ENCODE results near the gene PRCC.

Gene PRCC

DNA sequence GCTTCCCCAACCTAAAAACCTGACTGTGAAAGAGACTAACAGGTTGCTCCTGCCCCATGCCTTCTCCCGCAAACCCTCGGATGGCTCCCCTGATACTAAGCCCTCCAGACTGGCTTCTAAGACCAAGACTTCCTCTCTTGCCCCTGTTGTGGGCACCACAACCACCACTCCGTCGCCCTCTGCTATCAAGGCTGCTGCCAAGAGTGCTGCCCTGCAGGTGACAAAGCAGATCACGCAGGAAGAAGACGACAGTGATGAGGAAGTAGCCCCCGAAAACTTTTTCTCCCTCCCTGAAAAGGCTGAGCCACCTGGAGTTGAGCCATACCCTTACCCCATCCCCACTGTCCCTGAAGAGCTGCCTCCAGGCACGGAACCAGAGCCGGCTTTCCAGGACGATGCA, 19.3 kb downstream of the PRCC start:
- no peak overlapping the region for H3K4me3 ChIP-seq (ENCODE audit: low read depth, low read length)
- H3K27me3 ChIP-seq = no peaks in the 10 kb centered on the region
- DNase-seq = no peak
- TF ChIP-seq, protein P1, sequence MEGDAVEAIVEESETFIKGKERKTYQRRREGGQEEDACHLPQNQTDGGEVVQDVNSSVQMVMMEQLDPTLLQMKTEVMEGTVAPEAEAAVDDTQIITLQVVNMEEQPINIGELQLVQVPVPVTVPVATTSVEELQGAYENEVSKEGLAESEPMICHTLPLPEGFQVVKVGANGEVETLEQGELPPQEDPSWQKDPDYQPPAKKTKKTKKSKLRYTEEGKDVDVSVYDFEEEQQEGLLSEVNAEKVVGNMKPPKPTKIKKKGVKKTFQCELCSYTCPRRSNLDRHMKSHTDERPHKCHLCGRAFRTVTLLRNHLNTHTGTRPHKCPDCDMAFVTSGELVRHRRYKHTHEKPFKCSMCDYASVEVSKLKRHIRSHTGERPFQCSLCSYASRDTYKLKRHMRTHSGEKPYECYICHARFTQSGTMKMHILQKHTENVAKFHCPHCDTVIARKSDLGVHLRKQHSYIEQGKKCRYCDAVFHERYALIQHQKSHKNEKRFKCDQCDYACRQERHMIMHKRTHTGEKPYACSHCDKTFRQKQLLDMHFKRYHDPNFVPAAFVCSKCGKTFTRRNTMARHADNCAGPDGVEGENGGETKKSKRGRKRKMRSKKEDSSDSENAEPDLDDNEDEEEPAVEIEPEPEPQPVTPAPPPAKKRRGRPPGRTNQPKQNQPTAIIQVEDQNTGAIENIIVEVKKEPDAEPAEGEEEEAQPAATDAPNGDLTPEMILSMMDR (IDR thresholded peaks at IDR 0.05; ENCODE audit: low read depth, low read length) = no peak
- H3K4me1 ChIP-seq = no peaks in the 10 kb centered on the region
- peaks cover 74% of the 10 kb centered on the region for H3K36me3 ChIP-seq
- H3K9me3 ChIP-seq = no peaks in the 10 kb centered on the region

DNA sequence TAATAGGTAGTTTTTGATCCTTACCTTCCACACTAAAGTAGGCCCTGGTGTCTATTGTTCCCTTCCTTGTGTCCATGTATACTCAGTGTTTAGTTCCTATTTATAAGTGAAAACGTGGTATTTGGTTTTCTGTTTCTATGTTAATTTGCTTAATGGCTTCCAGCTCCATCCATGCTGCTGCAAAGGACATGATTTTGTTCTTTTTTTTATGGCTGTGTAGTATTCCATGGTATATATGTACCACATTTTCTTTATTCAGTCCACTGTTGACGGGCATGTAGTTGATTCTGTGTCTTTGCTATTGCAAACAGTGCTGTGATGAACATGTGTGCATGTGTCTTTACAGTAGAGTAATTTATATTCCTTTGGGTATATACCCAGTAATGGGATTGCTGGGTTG, 20.8 kb downstream of the PRCC start:
- Histone ChIP-seq H3K27me3 (no peaks in the 10 kb centered on the region), H3K4me3 (ENCODE audit: low read depth, low read length) (no peak overlapping the region), H3K4me1 (no peaks in the 10 kb centered on the region), H3K36me3 (peaks cover 74% of the 10 kb centered on the region), H3K9me3 (no peaks in the 10 kb centered on the region)
- TF ChIP-seq, protein P1 (IDR thresholded peaks at IDR 0.05; ENCODE audit: low read depth, low read length) = no peak
- DNase-seq = no peak

DNA sequence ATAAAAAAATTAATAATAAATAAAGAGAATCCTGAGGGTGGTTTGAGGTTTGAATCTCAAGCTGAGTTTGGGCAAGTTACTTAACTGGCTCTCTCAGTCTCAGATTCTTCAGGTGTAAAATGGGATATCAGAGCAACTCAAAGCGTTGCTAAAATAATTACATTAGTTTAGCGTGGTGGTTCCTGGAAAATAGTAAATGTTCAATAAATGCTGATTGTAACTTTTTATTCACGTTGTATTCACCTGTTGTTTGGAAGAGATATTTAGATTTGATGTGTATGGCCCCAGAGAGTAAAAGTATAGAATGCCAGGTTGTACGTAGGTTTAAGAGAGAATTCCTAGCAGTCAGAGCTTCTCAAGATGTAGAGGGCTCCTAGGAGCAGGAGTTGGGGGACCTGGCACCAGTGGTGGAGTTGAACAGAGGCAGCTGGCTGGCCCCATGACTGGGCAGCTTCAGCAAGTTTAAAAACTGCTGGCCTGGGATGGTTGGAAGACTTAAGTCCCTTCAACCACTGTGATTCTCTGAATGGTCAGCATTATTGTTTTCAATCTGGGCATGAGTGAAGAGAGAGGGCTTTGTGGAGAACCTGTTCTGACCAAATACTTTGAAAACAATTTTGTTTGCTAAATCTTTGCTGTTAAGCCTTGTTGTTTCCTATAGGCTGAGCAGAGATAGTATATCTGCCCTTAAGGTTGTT, 22.4 kb downstream of the PRCC start:
- peaks cover 75% of the 10 kb centered on the region for H3K36me3 ChIP-seq
- TF ChIP-seq, protein P1 (IDR thresholded peaks at IDR 0.05; ENCODE audit: low read depth, low read length) = no peak
- no peaks in the 10 kb centered on the region for H3K9me3 ChIP-seq

DNA sequence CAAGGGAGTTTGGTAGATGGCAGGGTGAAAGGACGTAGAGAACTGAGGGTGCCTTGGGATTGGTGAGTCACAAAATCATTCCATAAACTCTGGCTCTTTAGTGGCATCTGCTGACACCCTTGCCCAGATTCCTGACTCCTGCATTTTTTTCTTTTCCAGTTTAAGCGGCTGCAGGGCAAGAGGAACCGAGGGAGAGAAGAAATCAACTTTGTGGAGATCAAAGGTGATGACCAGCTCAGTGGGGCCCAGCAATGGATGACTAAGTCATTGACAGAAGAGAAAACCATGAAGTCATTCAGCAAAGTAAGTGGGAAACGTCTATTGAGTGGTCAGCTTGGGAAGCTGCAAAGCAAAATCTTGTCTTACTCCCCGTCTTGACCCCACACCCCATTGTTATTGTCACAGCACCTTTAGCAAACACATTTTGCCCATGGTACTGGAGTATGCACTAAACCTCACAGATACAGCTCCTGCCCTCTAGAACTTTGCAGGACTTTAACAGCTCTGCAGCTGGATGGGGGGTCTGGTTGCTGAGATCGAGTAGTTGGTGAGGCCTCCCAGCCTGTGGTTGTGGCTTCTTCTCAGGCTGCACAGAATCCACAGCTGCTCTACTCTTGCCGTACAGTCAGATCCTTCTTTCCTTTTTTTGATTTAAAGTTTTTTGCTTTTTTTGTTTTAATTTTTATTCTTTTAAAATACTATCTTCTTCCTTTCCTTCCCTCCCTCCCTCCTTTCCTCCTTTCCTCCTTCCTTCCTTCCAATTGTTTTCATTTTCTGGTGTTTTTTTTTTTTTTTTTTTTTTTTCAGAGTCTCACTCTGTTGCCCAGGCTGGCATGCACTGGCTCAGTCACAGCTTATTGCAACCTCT, 27.4 kb downstream of the PRCC start:
- TF ChIP-seq, protein P1 (IDR thresholded peaks at IDR 0.05; ENCODE audit: low read depth, low read length) = no peak
- H3K4me1 ChIP-seq = peaks cover 18% of the 10 kb centered on the region
- peaks cover 86% of the 10 kb centered on the region for H3K36me3 ChIP-seq
- H3K27me3 ChIP-seq = no peaks in the 10 kb centered on the region
- H3K4me3 ChIP-seq (ENCODE audit: low read depth, low read length) = no peak overlapping the region
- no peaks in the 10 kb centered on the region for H3K9me3 ChIP-seq
- no peak for DNase-seq

More for the DNA sequence above, 22.4 kb downstream of the PRCC start:
- DNase-seq = no peak
- Histone ChIP-seq H3K27me3 (no peaks in the 10 kb centered on the region), H3K4me1 (no peaks in the 10 kb centered on the region), H3K4me3 (ENCODE audit: low read depth, low read length) (no peak overlapping the region)

DNA sequence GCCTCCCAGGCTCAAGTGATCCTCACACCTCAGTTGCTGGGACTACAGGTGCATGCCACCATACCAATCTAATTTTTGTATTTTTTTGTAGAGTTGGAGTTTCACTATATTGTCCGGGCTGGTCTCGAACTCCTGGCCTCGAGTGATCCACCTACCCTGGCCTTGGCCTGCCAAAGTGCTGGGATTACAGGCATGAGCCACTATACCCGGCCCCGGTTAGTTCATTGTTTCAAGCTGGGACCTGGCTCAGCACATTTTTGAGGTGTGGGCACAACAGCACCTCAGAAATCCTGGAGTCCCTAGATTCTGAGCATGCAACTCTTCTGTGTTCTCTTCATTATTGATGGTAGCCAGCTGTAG, 28.0 kb downstream of the PRCC start:
- H3K36me3 ChIP-seq = peaks cover 88% of the 10 kb centered on the region
- no peak for DNase-seq

More for the DNA sequence above, 28.0 kb downstream of the PRCC start:
- Histone ChIP-seq H3K9me3 (no peaks in the 10 kb centered on the region), H3K27me3 (no peaks in the 10 kb centered on the region), H3K4me3 (ENCODE audit: low read depth, low read length) (no peak overlapping the region), H3K4me1 (peaks cover 23% of the 10 kb centered on the region)
- TF ChIP-seq, protein P1 (IDR thresholded peaks at IDR 0.05; ENCODE audit: low read depth, low read length) = no peak

Measured in BE2C (cell line).